ENCODE data around the gene SH3BP5L.

DNA sequence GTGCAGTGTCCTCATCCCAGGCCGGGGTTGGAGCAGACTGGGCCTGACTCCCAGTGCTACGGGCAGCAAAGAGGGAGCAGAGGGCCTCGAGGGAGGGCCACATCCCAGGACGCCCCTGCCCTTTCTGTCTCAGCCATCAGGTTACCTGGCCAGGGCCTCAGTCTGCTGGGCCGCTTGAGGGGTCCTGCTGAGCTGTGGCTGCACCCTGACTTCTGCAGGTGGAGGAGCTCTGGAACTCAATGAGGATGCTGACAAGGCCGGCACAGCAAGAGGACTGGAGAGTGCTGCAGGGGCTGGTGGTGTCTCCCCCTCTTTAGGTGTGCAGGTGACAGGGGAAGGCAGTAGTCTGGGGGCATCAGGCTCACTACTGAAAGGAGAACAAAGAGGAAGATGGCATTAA lies 29.9 kb upstream of the SH3BP5L start:
- TF ChIP-seq, protein P1, sequence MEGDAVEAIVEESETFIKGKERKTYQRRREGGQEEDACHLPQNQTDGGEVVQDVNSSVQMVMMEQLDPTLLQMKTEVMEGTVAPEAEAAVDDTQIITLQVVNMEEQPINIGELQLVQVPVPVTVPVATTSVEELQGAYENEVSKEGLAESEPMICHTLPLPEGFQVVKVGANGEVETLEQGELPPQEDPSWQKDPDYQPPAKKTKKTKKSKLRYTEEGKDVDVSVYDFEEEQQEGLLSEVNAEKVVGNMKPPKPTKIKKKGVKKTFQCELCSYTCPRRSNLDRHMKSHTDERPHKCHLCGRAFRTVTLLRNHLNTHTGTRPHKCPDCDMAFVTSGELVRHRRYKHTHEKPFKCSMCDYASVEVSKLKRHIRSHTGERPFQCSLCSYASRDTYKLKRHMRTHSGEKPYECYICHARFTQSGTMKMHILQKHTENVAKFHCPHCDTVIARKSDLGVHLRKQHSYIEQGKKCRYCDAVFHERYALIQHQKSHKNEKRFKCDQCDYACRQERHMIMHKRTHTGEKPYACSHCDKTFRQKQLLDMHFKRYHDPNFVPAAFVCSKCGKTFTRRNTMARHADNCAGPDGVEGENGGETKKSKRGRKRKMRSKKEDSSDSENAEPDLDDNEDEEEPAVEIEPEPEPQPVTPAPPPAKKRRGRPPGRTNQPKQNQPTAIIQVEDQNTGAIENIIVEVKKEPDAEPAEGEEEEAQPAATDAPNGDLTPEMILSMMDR (IDR thresholded peaks at IDR 0.05), result no peak
- TF ChIP-seq POLR2AphosphoS5 (IDR thresholded peaks at IDR 0.05) (no peak), POLR2A (IDR thresholded peaks at IDR 0.05) (no peak)

Measured in breast epithelium (tissue), 3 donors.